NK-92 (cell line): Measurements from ENCODE around the gene VAV1.
A peak's percentile ranks its signal among the peaks of the same experiment; 100 is the strongest.
"Not testable (repeated sequence)": the region's sequence is repeated elsewhere in the genome, so short reads cannot be mapped to it uniquely, and the experiment has no call there.

Experiments used
- DNase-seq: peaks from one replicate; lab custom pipeline; 2025; ENCODE audit not compliant: unreplicated experiment; lab: John Stamatoyannopoulos, UW

Gene VAV1

DNA sequence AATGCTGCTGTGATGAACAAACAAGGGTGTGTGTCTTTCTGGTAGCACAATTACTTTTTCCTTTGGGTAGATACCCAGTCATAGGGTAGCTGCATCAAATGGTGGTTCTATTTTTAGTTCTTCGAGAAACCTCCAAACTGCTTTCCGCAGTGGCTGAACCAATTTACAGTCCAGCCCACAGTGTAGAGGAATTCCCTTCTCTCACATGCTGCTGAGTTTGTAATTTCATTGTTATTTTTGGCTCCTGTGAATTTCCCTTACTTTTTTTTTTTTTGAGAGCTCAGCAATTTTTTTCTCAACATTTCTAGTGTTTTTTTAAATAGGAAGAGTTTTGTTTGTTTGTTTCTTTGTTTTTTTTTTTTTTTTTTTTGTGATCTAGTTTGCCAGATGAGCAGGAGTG is 77.4 kb downstream of the VAV1 start:
- DNase-seq: no peak

DNA sequence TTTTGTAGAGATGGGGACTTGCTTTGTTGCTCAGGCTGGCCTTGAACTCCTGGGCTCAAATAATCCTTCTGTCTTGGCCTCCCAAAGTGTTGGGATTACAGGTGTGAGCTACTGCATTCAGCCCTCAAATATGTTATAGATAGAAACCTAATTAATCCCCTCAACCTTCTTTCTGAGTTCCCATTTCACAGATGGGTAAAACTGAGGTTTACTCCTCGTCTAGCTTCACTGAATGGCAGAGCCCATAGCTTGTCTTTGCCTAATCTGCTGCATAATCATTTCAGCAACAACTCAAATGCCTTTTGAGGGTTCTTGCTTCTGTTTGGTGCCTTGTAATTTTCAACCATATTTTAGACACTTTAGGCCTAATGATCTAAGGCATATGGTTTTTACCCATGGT is 78.9 kb downstream of the VAV1 start:
- no peak for DNase-seq

DNA sequence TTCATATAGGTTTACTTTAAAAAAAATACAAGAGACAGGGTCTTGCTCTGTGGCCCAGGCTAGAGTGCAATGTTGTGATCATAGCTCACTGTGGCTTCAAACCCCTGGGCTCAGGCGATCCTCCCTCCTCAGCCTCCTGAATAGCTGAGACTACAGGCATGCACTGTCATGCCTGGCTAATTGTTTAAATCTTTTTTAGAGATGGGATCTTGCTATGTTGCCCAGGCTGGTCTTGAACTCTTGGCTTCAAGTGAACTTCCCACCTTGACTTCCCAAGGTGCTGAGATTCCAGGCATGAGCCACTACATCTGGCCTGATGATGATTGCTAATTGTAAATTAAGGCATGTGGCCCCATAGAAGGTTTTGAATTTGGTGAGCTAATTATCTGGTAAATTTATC is 79.5 kb downstream of the VAV1 start:
- DNase-seq: no peak

DNA sequence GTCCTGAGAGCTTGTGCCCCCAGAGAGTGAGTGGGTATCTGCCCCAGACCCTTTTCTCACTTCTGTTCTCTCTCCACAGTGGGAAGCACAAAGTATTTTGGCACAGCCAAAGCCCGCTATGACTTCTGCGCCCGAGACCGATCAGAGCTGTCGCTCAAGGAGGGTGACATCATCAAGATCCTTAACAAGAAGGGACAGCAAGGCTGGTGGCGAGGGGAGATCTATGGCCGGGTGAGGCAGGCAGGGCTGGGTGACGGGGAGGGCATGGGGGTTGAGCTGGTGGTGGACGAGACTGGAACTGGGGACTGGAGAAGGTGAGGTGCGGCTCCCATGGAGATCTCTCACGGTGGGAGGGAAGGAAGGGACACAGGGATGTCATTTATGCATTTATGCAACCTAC is 81.4 kb downstream of the VAV1 start:
- DNase-seq: no peak

DNA sequence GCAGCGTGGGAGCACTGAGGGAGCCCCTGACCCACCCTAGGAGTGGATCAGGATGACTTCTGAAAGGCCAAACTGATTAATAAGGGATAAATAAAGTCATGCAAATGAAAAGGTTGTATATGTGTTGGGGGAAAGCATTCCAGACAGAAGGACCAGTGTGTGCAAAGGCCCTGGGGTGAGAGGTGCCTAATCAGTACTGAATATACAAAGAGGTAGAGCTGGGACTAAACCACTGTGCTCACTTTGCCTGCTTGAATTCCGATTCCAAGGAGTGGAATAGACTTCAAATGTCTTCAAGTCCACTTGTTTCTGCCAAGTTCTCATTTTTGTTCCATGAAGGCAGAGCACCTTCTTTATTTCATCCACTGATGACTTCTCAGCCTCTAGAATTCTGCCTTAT is 82.2 kb downstream of the VAV1 start:
- no peak for DNase-seq

DNA sequence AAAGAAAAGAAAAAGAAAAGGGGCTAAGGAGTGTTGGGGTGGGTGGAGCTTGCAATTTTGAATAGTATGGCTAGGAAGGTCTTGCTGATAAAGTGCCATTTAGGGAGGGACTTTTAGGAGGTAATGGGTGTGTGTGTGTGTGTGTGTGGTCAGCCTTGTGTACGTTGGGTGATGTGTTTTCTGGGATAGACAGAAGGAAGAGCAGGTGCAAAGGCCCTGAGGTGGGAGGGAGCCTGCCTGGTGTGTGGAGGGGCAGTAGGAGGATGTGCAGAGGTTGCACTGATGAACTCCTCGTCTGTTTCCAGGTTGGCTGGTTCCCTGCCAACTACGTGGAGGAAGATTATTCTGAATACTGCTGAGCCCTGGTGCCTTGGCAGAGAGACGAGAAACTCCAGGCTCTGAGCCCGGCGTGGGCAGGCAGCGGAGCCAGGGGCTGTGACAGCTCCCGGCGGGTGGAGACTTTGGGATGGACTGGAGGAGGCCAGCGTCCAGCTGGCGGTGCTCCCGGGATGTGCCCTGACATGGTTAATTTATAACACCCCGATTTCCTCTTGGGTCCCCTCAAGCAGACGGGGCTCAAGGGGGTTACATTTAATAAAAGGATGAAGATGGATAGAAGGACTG is 84.4 kb downstream of the VAV1 start:
- DNase-seq: no peak

DNA sequence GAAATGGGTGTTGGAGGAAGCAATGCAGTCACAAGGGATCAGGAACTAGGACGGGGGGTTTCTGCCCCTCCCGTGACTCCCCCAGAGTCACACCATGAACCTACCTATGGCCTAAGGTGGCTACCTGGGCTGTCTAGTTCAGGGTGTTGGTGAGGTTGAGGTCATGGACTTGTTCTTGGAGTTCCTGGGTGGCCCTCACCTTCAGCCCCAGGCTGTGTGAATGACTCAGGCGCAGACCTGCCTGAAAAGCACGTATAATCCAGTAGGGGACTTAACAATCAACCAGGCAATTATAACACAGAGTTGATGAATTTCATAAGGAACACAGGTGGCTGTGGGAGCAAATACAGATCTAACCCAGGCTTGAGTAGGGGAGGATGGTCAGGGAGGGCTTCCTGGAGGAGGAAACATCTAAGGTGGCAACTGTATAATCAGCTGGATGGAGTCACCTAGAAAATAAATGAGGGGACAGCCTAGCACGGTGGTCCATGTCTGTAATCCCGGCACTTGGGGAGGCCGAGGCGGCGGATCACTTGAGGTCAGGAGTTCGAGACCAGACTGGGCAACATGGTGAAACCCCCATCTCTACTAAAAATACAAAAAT is 89.3 kb downstream of the VAV1 start:
- no peak for DNase-seq

DNA sequence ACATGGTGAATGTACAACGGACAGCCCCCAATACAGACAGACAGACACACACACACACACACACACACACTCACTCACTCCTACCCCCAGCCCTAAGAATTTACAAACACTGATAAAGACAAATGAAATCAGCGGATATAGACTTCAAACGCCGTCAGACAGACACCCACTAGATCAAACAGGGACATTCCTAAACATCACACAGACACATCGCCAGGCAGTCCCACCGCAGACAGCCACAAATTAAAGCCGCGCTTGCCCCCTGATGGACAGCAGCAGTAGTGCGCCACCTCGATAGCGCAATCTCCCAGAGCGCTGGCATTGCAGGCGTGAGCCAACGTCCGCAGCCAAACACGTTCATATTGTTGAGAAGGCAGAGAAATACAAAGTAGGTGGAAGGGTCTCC is 90.2 kb downstream of the VAV1 start:
- peak; percentile 39 for DNase-seq

DNA sequence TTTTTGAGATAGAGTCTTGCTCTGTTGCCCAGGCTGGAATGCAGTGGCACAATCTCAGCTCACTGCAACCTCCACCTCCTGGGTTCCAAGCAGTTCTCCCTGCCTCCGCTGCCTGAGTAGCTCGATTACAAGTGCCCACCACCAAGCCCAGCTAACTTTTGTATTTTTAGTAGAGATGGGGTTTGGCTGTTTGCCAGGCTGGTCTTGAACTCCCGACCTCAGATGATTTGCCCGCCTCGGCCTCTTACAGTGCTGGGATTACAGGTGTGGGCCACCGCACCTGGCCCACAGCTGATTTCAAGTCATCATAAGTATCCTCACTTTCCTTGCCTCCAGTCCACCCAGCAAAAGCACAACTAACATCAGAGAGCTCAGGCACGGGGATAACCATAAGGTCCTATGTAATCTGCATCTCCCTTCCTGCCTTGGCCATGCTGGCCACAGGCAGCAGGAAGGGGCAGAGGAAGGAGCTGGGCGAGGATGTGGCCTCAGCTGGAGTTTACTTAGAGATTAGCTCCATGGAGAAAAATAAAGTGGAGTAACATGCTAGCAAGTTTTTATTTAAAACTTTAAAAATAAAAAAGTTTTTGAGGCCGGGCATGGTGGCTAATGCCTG is 91.9 kb downstream of the VAV1 start:
- DNase-seq: no peak

DNA sequence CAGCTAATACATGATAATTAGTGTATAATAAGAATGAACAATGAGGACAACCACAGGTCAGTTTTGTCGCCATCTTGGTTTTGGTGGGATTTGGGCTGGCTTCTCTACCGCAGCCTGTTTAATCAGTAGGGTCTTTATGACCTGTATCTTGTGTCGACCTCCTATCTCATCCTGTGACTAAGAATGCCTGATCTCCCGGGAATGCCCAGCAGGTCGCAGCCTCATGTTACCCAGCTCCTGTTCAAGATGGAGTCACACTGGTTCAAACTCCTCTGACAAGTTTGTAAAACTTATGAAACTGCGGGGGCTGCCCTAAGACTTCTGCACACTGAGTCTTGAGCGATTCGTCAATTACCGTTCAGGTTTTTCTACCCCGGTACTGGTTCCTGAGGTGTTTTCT is 93.3 kb downstream of the VAV1 start:
- DNase-seq: no peak

DNA sequence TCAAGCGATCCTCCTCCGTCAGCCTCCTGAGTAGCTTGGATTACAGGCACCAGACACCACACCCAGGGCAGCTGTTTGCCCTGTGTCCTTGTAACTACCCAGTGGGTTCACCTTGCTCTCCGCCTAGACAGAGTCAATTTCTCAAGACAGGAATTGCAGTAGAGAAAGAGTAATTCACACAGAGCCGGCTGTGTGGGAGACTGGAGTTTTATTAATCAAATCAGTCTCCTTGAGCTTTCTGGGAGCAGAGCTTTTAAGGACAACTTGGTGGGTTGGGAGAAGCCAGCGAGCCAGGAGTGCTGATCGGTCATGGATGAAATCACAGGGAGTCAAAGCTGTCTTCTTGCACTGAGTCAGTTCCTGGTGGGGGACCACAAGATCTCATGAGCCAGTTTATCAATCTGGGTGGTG is 94.2 kb downstream of the VAV1 start:
- no peak for DNase-seq

DNA sequence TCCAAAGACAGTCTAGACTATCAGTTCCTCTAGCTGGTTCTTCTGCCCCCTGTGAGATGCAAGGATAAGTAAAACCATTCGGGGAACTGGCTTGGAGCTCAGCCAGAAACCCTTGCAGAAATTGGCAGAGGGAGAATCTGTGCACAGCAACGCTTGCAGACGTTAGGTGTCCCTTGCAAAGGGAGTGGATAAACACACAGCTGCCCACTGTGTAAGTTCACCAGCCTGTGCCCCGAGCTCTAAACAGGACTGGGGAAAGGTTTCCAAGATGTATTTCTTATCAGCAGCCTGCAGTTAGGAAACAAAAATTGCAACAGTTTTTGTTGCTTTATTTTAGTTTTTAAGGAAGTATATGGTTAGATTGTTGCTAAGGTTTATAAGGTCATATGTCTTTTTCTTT is 95.8 kb downstream of the VAV1 start:
- DNase-seq: no peak

DNA sequence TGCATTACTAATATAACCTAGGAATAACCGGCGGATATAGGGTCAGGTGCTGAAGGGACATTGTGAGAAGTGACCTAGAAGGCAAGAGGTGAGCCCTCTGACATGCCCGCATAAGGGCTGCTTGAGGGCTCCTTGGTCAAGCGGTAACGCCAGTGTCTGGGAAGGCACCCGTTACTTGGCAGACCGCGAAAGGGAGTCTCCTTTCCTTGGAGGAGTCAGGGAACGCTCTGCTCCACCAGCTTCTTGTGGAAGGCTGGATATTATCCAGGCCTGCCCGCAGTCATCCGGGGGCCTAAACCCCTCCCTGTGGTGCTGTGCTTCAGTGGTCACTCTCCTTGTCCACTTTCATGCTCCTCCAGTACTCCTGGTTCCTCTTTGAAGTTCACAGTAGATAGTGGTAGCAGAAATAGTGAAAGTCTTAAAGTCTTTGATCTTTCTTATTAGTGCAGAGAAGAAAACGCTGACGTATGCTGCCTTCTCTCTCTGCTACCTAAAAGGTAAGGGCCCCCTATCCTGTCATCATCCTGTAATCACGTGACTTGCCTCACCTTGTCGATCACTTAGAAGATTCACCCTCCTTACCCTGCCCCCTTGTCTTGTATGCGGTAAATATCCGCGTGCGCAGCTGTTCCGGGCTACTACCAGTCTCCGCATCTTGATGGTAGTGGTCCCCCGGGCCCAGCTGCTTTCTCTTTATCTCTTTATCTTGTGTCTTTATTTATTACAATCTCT is 96.8 kb downstream of the VAV1 start:
- not testable (repeated sequence) for DNase-seq

DNA sequence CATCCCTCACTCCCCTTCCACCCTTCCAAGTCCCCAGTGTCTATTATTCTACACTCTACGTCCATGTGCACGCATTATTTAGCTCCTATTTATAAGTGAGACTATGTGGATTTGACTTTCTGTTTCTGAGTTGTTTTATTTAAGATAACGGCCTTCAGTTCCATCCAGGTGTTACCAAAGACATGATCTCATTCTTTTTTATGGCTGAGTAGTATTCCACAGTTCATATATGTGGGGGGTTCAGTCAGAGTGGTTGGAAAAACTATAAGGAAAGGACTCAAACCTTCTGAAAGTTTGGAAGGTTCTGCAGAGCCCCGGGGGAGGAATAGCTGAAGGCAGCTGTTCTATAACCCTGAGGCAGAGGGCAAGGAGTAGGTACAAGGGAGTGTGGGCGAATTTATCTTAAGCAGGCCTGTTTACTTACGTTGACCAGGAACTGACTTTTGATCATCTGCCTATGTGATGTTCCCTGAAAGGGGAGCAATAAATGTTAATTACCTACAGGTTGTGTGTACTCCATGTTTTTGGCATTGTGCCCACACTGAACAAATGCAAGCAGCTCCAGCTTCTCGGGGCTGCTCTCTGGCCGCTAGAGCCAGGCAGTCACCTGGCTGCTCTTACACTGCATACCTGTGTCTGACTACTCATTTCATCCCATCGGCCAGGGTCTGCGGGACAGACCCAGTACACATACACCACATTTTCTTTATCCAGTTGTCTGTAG is 101.4 kb downstream of the VAV1 start:
- no peak for DNase-seq

DNA sequence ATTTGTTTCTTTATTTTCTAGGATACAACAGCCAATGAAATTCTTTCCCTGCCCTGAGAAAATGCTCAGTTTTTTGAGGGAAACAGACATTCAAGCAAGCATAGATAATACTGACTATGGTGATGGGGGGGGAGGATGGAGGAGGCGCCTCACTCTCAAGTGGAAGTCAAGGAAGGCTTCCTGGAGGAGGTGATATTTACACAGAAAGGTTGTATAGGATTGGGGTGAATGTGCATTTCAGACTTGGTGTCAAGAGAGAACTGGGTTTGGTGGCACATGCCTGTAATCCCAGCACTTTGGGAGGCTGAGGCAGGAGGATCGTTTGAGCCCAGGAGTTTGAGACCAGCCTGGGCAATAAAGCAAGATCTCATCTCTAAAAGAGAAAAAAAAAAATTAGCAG is 102.7 kb downstream of the VAV1 start:
- no peak for DNase-seq

DNA sequence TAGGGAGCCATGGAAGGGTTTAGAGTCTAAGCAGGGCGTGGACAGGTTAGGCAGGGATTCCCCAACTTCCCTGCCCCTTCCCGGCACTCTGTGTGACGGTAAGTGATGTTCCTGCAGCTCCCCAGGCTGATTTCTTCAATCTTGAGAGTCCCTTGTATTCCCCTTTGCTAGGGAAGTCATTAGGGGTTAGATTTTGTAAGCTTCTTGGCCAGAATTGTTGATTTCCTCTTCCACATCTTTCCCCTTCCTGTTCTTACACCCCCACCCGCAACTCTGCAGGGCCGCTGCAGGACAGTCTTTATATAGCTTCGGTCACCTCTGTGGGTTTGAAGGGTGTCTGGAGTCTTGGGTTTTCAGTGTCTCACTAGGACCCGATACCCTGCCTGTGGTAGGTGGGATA is 104.2 kb downstream of the VAV1 start:
- DNase-seq: no peak

DNA sequence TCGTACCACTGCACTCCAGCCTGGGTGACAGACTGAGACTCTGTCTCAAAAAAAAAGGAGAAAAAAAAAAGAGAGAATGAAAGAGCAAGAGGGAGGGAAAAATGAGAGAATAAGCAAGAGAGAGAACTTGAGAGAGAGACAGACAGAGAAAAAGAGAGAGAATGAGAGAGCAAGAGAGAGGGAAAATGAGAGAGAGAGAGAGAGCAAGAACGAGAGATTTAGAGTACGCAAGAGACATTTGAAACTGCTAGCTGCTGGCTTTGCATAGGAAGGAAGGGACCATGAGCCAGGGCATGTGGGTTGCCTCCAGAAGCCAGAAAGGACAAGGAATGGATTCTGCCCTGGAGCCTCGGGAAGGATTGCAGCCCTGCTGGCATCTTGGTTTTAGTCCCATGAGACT is 105.3 kb downstream of the VAV1 start:
- no peak for DNase-seq

DNA sequence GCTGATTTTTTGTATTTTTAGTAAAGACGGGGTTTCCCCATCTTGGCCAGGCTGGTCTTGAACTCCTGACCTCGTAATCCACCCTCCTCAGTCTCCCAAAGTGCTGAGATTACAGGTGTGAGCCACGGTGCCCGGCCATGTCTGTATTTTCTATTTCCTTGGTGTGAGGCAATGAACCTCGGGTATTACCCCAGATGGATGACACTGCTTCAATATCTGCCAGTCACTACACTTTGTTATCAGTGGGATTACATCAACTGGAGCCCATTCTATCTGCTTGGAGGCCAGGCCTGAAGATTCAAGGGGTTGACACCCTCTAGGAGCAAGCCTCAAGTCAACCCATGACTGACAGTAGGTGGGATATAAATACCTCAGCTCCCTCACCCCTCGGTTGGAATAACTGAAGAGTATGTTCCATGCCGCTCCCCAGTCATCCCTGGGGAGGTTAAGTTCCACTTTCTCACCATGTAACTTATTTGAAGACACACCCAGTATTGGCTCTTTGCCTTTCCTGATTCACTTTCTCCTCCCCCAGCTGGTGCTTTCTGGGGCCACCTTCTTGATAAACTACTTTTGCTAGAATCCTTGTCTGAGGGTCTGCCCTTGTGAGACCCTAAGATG is 113.9 kb downstream of the VAV1 start:
- no peak for DNase-seq

DNA sequence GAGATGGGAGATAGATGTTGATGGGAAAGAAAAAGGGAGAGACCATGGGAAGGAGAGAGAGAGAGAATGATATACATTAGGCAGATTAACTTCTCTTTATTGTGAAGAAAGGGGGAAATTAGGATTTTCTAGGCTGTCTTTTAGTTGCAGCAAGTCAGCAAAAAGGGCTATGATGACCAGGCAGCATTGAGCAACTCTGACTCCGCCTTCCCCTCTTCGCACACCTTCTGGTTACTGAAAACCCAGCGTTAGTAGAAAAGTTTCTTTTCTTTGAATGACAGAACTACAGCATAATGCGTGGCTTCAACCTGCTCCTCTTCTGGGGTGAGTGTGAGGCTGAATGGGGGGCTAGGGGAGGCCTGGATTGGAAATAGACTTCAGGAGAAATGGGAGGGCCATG is 114.8 kb downstream of the VAV1 start, which contains the start of gene ADGRE1:
TSS of gene ADGRE1 (plus strand) at position 264 of the 400 bp plus-strand sequence. CDS start at position 294, 30 bp downstream.
- no peak for DNase-seq

DNA sequence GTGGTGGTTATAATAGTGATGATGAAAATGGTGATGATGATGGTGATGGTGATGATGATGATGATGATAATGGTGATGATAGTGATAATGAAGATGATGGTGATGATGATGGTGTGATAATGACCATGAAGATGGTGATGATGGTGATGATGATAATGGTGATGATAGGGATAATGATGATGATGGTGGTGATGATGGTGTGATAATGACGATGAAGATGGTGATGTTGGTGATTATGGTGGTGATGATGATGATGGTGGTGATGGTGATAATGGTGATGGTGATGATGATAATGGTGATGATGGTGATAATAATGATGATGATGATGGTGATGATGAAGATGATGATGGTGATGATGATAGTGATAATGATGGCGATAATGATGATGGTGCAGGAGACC is 116.5 kb downstream of the VAV1 start:
- no peak for DNase-seq

DNA sequence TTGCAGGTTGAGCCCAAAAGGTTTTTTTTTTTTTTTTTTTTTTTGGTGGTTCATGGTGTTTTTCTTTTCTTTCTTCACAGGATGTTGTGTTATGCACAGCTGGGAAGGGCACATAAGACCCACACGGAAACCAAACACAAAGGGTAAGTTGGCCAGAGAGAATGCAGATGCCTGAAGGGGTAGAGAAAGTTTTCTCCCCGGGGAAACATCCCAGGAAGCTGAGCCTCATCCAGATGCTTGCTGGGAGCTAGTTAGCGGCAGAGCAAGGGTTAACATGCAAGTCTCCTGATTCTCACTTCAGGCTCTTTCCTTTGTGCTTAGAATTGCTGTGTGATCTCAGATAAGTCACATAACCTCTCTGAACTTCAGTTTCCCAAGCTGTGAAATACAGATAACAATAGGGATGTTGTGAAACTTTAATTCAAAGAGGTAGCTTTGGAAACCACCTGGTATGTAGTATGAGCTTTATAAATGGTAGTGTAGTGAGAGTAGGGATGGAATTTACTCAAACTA is 117.9 kb downstream of the VAV1 start:
- DNase-seq: no peak
